ENCODE results near the gene CYTH4.

- TF ChIP-seq, protein P1, sequence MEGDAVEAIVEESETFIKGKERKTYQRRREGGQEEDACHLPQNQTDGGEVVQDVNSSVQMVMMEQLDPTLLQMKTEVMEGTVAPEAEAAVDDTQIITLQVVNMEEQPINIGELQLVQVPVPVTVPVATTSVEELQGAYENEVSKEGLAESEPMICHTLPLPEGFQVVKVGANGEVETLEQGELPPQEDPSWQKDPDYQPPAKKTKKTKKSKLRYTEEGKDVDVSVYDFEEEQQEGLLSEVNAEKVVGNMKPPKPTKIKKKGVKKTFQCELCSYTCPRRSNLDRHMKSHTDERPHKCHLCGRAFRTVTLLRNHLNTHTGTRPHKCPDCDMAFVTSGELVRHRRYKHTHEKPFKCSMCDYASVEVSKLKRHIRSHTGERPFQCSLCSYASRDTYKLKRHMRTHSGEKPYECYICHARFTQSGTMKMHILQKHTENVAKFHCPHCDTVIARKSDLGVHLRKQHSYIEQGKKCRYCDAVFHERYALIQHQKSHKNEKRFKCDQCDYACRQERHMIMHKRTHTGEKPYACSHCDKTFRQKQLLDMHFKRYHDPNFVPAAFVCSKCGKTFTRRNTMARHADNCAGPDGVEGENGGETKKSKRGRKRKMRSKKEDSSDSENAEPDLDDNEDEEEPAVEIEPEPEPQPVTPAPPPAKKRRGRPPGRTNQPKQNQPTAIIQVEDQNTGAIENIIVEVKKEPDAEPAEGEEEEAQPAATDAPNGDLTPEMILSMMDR (IDR thresholded peaks at IDR 0.05) = no peak
- no peak for TF ChIP-seq POLR2A (IDR thresholded peaks at IDR 0.05)
- no peak for TF ChIP-seq EP300 (IDR thresholded peaks at IDR 0.05)
- TF ChIP-seq POLR2AphosphoS5 (IDR thresholded peaks at IDR 0.05) = no peak
These were observed 70.2 kb downstream of the CYTH4 start for GRCh38 chr22:37352481-37352880.

Data from stomach (tissue), 4 donors.